HepG2 (cell line): Measurements from ENCODE around the gene HEXIM1. TPM values are rescaled to one million over a fixed set of nuclear protein-coding genes. Genes with fewer than 3 reads are reported as not detected.

Experiments used
- BORCS8-MEF2B ChIP-seq: sonication (generic); formaldehyde crosslinking; IDR thresholded peaks from 2 replicates; pipeline ENCODE4 v1.8.0; 2022; ENCODE audit warnings: mild to moderate bottlenecking, missing genetic modification reagents
- EEA1 ChIP-seq: sonication (generic); formaldehyde crosslinking; IDR thresholded peaks from 2 replicates; pipeline ENCODE4 v1.5.1; 2020; ENCODE audit warnings: mild to moderate bottlenecking, missing genetic modification reagents, borderline replicate concordance
- EP300 ChIP-seq, 3 experiments: sonication (generic) in 1 of 3; formaldehyde crosslinking in 1 of 3; IDR thresholded peaks; 2 replicates each; pipeline versions ENCODE4 v1.5.1 to v1.6.1; 2011 to 2020; ENCODE audit warnings: low read depth in 2 of 3, low read length in 2 of 3, borderline replicate concordance in 1 of 3, improper control_type of control experiment in 1 of 3, mild to moderate bottlenecking in 1 of 3, missing genetic modification reagents in 1 of 3, moderate library complexity in 1 of 3
- GABPA ChIP-seq, 2 experiments: IDR thresholded peaks; 2 replicates each; pipeline ENCODE4 v1.6.1; 2011 to 2016; ENCODE audit warnings: low read depth in 2 of 2, low read length in 1 of 2, missing biosample characterization in 1 of 2, missing genetic modification characterization in 1 of 2
- GZF1 ChIP-seq: sonication (generic); formaldehyde crosslinking; IDR thresholded peaks from 2 replicates; pipeline ENCODE4 v1.5.1; 2020; ENCODE audit warnings: mild to moderate bottlenecking, missing genetic modification reagents
- HIVEP1 ChIP-seq: sonication (generic); formaldehyde crosslinking; IDR thresholded peaks from 2 replicates; pipeline ENCODE4 v1.4.0; 2020; ENCODE audit warnings: mild to moderate bottlenecking, missing genetic modification reagents
- KMT2A ChIP-seq: sonication (generic); formaldehyde crosslinking; IDR thresholded peaks from 2 replicates; pipeline ENCODE4 v1.4.0; 2020; ENCODE audit warnings: missing genetic modification reagents
- MLLT10 ChIP-seq: sonication (generic); formaldehyde crosslinking; IDR thresholded peaks from 2 replicates; pipeline ENCODE4 v1.4.0; 2020; ENCODE audit warnings: missing genetic modification reagents
- ZNF614 ChIP-seq: IDR thresholded peaks from 2 replicates; pipeline ENCODE4 v1.6.1; 2018; ENCODE audit warnings: missing biosample characterization, missing genetic modification reagents, inconsistent platforms, borderline replicate concordance
- ZSCAN29 ChIP-seq: sonication (generic); formaldehyde crosslinking; conservative IDR thresholded peaks from 2 replicates; pipeline ENCODE4 v1.4.0; 2020; ENCODE audit warnings: mild to moderate bottlenecking, missing genetic modification reagents
- polyA plus RNA-seq, 8 experiments: library from polyadenylated mRNA; depleted of rRNA in 3 of 8; stranded (reverse) in 7 of 8; unstranded in 1 of 8; fragments of >200 nt; fragmentation: Illumina TruSeq in 4 of 8; extraction: Trizol in 4 of 8; gene quantifications; 2 replicates each; pipeline versions ENCODE4 v1.2.1 to v1.2.3, GENCODE V29; 2011 to 2016; ENCODE audit warnings: low read depth in 4 of 8, missing spikeins in 1 of 8, mixed read lengths in 1 of 8; ENCODE audit not compliant: insufficient read depth in 1 of 8
- total RNA-seq, 5 experiments: library from RNA; depleted of rRNA; stranded (reverse); fragments of >200 nt; fragmentation: Illumina TruSeq; extraction: Trizol; gene quantifications; 2 replicates each; pipeline ENCODE4 v1.2.3, GENCODE V29; 2016; ENCODE audit warnings: low read depth in 1 of 5
- TF ChIP-seq, protein P1 (sequence below): sonication (generic); formaldehyde crosslinking; IDR thresholded peaks from 2 replicates; pipeline ENCODE4 v1.5.0; 2020; ENCODE audit warnings: mild to moderate bottlenecking, missing genetic modification reagents, borderline replicate concordance
- TF ChIP-seq, protein P2 (sequence below): IDR thresholded peaks from 2 replicates; pipeline ENCODE4 v1.6.1; 2012; ENCODE audit warnings: low read depth, low read length, improper control_type of control experiment
- TF ChIP-seq, protein P3 (sequence below): sonication (generic); formaldehyde crosslinking; IDR thresholded peaks from 2 replicates; pipeline ENCODE4 v1.5.0; 2020; ENCODE audit warnings: mild to moderate bottlenecking, missing genetic modification reagents

The HEXIM1 gene
- total and polyA plus RNA-seq, 2 of the 13 experiments (the other 11 are each of a cell fraction or from before 2014, with no cell fraction given): 10.5 to 16.6 TPM

DNA sequence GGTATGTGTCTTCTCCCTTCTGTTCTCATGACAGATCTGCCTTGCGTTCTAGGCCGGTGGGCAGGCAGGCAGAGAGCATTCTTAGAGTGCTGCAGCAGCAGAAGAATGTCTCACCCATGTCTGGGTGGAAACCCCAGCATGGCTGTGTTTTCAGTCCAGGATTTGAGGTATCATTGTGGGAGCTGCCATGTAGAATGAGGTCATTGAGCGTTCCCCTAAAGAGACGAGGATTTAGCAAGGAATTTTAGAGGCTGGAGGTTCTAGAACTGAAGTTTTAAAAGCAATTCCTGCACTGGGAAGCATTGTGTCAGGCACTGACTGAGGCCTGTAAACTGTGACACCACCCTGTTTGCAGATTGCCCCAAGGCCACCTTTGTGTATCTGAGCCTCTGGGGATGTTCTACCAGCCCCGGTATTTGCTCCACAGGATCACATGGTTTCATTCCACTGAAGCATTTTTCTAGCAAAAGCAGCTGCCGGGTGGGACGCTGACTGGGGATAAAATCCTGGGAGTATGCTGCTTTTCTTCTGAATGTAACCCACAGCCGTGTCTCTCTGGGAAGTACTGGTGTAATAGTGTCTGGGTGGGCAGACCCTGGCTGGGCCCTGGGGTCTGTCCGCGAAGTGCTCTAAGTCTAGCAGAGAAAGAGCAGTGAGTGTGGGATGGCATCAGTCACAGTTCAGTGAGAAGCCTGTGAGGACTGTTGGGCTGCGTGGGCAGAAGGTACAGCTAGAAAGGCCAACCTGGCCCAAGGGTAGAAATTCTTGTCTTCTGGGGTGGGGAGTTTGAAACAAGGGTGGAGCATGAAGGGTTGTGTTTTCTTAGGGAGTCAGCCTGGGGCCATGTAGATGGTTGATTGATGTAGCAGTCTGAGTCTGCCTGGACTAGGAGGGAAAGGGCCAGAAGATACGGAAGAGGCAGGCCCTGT lies 46.1 kb upstream of the HEXIM1 start (continued):
- 0 out of 2 replicates have a peak, but pooled peaks have one; percentile 53 for TF ChIP-seq EEA1 (CRISPR knock-in tag)
- 0 out of 2 replicates have a peak, but pooled peaks have one; percentile 22 for TF ChIP-seq KMT2A (CRISPR knock-in tag)
- no peak for TF ChIP-seq EP300 (IDR thresholded peaks at IDR 0.05; ENCODE audit: low read depth in 2 of 2, low read length in 2 of 2)
- peak; percentile 38; the same call in 1 of the 2 replicates for TF ChIP-seq EP300 (CRISPR knock-in tag; IDR thresholded peaks at IDR 0.05; ENCODE audit: borderline replicate concordance)
- TF ChIP-seq, protein P1, sequence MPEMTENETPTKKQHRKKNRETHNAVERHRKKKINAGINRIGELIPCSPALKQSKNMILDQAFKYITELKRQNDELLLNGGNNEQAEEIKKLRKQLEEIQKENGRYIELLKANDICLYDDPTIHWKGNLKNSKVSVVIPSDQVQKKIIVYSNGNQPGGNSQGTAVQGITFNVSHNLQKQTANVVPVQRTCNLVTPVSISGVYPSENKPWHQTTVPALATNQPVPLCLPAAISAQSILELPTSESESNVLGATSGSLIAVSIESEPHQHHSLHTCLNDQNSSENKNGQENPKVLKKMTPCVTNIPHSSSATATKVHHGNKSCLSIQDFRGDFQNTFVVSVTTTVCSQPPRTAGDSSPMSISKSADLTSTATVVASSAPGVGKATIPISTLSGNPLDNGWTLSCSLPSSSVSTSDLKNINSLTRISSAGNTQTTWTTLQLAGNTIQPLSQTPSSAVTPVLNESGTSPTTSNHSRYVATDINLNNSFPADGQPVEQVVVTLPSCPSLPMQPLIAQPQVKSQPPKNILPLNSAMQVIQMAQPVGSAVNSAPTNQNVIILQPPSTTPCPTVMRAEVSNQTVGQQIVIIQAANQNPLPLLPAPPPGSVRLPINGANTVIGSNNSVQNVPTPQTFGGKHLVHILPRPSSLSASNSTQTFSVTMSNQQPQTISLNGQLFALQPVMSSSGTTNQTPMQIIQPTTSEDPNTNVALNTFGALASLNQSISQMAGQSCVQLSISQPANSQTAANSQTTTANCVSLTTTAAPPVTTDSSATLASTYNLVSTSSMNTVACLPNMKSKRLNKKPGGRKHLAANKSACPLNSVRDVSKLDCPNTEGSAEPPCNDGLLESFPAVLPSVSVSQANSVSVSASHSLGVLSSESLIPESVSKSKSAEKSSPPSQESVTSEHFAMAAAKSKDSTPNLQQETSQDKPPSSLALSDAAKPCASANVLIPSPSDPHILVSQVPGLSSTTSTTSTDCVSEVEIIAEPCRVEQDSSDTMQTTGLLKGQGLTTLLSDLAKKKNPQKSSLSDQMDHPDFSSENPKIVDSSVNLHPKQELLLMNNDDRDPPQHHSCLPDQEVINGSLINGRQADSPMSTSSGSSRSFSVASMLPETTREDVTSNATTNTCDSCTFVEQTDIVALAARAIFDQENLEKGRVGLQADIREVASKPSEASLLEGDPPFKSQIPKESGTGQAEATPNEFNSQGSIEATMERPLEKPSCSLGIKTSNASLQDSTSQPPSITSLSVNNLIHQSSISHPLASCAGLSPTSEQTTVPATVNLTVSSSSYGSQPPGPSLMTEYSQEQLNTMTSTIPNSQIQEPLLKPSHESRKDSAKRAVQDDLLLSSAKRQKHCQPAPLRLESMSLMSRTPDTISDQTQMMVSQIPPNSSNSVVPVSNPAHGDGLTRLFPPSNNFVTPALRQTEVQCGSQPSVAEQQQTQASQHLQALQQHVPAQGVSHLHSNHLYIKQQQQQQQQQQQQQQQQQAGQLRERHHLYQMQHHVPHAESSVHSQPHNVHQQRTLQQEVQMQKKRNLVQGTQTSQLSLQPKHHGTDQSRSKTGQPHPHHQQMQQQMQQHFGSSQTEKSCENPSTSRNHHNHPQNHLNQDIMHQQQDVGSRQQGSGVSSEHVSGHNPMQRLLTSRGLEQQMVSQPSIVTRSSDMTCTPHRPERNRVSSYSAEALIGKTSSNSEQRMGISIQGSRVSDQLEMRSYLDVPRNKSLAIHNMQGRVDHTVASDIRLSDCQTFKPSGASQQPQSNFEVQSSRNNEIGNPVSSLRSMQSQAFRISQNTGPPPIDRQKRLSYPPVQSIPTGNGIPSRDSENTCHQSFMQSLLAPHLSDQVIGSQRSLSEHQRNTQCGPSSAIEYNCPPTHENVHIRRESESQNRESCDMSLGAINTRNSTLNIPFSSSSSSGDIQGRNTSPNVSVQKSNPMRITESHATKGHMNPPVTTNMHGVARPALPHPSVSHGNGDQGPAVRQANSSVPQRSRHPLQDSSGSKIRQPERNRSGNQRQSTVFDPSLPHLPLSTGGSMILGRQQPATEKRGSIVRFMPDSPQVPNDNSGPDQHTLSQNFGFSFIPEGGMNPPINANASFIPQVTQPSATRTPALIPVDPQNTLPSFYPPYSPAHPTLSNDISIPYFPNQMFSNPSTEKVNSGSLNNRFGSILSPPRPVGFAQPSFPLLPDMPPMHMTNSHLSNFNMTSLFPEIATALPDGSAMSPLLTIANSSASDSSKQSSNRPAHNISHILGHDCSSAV (CRISPR knock-in tag): no peak
- no peak for TF ChIP-seq ZSCAN29
- TF ChIP-seq, protein P2, sequence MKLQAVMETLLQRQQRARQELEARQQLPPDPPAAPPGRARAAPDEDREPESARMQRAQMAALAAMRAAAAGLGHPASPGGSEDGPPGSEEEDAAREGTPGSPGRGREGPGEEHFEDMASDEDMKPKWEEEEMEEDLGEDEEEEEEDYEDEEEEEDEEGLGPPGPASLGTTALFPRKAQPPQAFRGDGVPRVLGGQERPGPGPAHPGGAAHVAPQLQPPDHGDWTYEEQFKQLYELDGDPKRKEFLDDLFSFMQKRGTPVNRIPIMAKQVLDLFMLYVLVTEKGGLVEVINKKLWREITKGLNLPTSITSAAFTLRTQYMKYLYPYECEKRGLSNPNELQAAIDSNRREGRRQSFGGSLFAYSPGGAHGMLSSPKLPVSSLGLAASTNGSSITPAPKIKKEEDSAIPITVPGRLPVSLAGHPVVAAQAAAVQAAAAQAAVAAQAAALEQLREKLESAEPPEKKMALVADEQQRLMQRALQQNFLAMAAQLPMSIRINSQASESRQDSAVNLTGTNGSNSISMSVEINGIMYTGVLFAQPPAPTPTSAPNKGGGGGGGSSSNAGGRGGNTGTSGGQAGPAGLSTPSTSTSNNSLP: no peak
- 0 out of 2 replicates have a peak, but pooled peaks have one; percentile 57 for TF ChIP-seq MLLT10 (CRISPR knock-in tag)
- no peak for TF ChIP-seq HIVEP1
- no peak for TF ChIP-seq GZF1
- no peak for TF ChIP-seq BORCS8-MEF2B (CRISPR knock-in tag)
- TF ChIP-seq ZNF614 (CRISPR knock-in tag): no peak
- TF ChIP-seq, protein P3, sequence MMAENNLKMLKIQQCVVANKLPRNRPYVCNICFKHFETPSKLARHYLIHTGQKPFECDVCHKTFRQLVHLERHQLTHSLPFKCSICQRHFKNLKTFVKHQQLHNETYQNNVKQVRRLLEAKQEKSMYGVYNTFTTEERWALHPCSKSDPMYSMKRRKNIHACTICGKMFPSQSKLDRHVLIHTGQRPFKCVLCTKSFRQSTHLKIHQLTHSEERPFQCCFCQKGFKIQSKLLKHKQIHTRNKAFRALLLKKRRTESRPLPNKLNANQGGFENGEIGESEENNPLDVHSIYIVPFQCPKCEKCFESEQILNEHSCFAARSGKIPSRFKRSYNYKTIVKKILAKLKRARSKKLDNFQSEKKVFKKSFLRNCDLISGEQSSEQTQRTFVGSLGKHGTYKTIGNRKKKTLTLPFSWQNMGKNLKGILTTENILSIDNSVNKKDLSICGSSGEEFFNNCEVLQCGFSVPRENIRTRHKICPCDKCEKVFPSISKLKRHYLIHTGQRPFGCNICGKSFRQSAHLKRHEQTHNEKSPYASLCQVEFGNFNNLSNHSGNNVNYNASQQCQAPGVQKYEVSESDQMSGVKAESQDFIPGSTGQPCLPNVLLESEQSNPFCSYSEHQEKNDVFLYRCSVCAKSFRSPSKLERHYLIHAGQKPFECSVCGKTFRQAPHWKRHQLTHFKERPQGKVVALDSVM (CRISPR knock-in tag): peak; percentile 59; the same call in 1 of the 2 replicates
- no peak for TF ChIP-seq GABPA (IDR thresholded peaks at IDR 0.05; ENCODE audit: low read depth, low read length)
- no peak for TF ChIP-seq GABPA (CRISPR knock-in tag; IDR thresholded peaks at IDR 0.05; ENCODE audit: low read depth)
